ENCODE results near the gene HEXD.

DNA sequence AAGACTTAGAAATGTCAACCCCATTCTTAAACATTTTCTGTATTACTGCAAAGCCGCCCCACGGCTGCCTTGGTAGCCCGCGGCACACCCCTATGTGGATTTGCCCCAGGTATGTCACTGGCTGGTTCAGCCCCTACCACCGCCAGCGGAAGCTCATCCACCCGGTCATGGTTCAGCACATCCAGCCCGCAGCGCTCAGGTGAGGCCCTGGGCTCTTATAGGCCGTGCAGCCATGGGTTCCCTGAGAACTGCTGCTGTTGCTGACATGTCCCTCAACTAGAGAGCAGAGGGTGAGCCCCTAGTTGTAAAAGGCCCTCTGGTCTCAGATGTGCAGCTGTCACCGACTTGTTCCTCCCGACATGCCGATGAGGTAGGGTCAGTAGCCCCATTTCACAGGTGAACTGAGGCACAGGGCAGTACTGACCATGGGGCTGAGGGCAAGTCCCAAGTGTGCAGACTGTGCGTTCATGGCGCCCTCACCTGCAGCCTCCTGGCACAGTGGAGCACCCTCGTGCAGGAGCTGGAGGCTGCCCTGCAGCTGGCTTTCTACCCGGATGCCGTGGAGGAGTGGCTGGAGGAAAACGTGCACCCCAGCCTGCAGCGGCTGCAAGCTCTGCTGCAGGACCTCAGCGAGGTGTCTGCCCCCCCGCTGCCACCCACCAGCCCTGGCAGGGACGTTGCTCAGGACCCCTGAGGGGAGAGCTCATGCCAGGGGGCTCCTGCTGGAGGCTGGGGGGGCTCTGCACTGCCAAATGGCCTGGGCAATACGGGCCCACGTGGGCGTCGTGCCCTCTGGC lies 23.7 kb downstream of the HEXD start:
- TF ChIP-seq, protein P1, sequence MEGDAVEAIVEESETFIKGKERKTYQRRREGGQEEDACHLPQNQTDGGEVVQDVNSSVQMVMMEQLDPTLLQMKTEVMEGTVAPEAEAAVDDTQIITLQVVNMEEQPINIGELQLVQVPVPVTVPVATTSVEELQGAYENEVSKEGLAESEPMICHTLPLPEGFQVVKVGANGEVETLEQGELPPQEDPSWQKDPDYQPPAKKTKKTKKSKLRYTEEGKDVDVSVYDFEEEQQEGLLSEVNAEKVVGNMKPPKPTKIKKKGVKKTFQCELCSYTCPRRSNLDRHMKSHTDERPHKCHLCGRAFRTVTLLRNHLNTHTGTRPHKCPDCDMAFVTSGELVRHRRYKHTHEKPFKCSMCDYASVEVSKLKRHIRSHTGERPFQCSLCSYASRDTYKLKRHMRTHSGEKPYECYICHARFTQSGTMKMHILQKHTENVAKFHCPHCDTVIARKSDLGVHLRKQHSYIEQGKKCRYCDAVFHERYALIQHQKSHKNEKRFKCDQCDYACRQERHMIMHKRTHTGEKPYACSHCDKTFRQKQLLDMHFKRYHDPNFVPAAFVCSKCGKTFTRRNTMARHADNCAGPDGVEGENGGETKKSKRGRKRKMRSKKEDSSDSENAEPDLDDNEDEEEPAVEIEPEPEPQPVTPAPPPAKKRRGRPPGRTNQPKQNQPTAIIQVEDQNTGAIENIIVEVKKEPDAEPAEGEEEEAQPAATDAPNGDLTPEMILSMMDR (IDR thresholded peaks at IDR 0.05): no peak
- no peak for TF ChIP-seq POLR2A (IDR thresholded peaks at IDR 0.05)
